MM.1S (cell line): ENCODE results near the gene MUTYH.

ENCODE experiments used
- DNase-seq: peaks from one replicate; pipeline ENCODE4 v3.0.0-alpha.2; 2015
- H2AFZ ChIP-seq: fragments of 300-600 bp; sonication (generic); 2 replicates; pipeline ENCODE4 v1.6.0; 2016; ENCODE audit warnings: antibody characterized with exemption, low read length
- H3F3A ChIP-seq: fragments of 300-600 bp; sonication (generic); 2 replicates; pipeline ENCODE4 v1.6.1; 2016; ENCODE audit warnings: mild to moderate bottlenecking, antibody characterized with exemption, low read length, moderate library complexity, mixed read lengths; ENCODE audit not compliant: insufficient read depth
- H3K27ac ChIP-seq: fragments of 300-600 bp; sonication (generic); 2 replicates; pipeline ENCODE4 v1.5.1; 2016; ENCODE audit warnings: mild to moderate bottlenecking, low read length
- H3K27me3 ChIP-seq: fragments of 300-600 bp; sonication (generic); replicated peaks from 2 replicates; pipeline ENCODE4 v1.6.0; 2016; ENCODE audit warnings: low read length; ENCODE audit not compliant: insufficient read depth
- H3K36me3 ChIP-seq: fragments of 300-600 bp; sonication (generic); replicated peaks from 2 replicates; pipeline ENCODE4 v1.6.1; 2016; ENCODE audit warnings: mild to moderate bottlenecking, low read length, mixed read lengths; ENCODE audit not compliant: insufficient read depth
- H3K4me1 ChIP-seq: fragments of 300-600 bp; sonication (generic); 2 replicates; pipeline ENCODE4 v1.6.1; 2016; ENCODE audit warnings: low read length, mixed read lengths
- H3K4me2 ChIP-seq: fragments of 300-600 bp; sonication (generic); 2 replicates; pipeline ENCODE4 v1.6.0; 2016; ENCODE audit warnings: low read depth, low read length
- H3K4me3 ChIP-seq: fragments of 300-600 bp; sonication (generic); 2 replicates; pipeline ENCODE4 v1.5.1; 2016; ENCODE audit warnings: low read length, mixed read lengths
- H3K79me2 ChIP-seq: fragments of 300-600 bp; sonication (generic); 2 replicates; pipeline ENCODE4 v1.6.1; 2016; ENCODE audit warnings: mixed run types, low read length, mixed read lengths
- H3K9ac ChIP-seq: fragments of 300-600 bp; sonication (generic); 2 replicates; pipeline ENCODE4 v1.6.1; 2016; ENCODE audit warnings: low read length, mixed read lengths
- H3K9me2 ChIP-seq: fragments of 300-600 bp; sonication (generic); replicated peaks from 2 replicates; pipeline ENCODE4 v1.6.1; 2016; ENCODE audit warnings: mild to moderate bottlenecking, low read length, mixed read lengths; ENCODE audit not compliant: insufficient read depth
- H3K9me3 ChIP-seq: fragments of 300-600 bp; sonication (generic); replicated peaks from 2 replicates; pipeline ENCODE4 v1.6.1; 2016; ENCODE audit warnings: mild to moderate bottlenecking, low read length, mixed read lengths; ENCODE audit not compliant: insufficient read depth
- H4K20me1 ChIP-seq: fragments of 300-600 bp; sonication (generic); 2 replicates; pipeline ENCODE4 v1.6.1; 2016; ENCODE audit warnings: mild to moderate bottlenecking, low read length, moderate library complexity, mixed read lengths; ENCODE audit not compliant: insufficient read depth
- EZH2 ChIP-seq: fragments of 300-600 bp; sonication (generic); optimal IDR thresholded peaks from 2 replicates; pipeline ENCODE3; 2017; ENCODE audit warnings: low read depth, mild to moderate bottlenecking, antibody characterized with exemption, low read length, mixed read lengths
- EZH2phosphoT487 ChIP-seq: fragments of 300-600 bp; sonication (generic); IDR thresholded peaks from 2 replicates; pipeline ENCODE4 v1.6.1; 2018; ENCODE audit warnings: antibody characterized with exemption, low read length
- TF ChIP-seq, protein P1 (sequence below): fragments of 300-600 bp; sonication (generic); IDR thresholded peaks from 2 replicates; pipeline ENCODE4 v1.5.1; 2016; ENCODE audit warnings: antibody characterized with exemption, low read length, mixed read lengths

The MUTYH gene

DNA sequence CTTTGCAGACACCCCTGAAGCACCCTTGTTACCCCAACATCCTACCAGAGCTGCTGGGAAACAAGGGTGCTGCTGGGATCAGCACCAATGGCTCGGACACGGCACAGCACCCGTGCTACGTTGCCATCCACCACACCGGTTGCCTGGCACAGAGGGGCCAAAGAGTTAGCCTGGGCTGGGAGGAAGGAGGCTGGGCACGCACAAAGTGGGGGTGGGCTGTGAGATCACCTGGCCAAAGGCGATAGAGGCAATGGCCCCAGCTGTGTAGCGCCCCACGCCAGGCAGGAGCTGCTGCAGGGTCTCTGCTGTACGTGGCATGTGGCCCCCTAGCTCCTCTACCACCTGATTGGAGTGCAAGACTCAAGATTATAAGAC lies 7.9 kb downstream of the MUTYH start:
- H3K9me2 ChIP-seq, result no peaks in the 10 kb centered on the region
- H3K4me2 ChIP-seq, result no peak overlapping the region
- H3K27me3 ChIP-seq, result no peaks in the 10 kb centered on the region
- no peaks in the 10 kb centered on the region for H3K9me3 ChIP-seq
- no peaks in the 10 kb centered on the region; the same call in 1 of the 2 replicates for H3K79me2 ChIP-seq
- TF ChIP-seq, protein P1, sequence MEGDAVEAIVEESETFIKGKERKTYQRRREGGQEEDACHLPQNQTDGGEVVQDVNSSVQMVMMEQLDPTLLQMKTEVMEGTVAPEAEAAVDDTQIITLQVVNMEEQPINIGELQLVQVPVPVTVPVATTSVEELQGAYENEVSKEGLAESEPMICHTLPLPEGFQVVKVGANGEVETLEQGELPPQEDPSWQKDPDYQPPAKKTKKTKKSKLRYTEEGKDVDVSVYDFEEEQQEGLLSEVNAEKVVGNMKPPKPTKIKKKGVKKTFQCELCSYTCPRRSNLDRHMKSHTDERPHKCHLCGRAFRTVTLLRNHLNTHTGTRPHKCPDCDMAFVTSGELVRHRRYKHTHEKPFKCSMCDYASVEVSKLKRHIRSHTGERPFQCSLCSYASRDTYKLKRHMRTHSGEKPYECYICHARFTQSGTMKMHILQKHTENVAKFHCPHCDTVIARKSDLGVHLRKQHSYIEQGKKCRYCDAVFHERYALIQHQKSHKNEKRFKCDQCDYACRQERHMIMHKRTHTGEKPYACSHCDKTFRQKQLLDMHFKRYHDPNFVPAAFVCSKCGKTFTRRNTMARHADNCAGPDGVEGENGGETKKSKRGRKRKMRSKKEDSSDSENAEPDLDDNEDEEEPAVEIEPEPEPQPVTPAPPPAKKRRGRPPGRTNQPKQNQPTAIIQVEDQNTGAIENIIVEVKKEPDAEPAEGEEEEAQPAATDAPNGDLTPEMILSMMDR, result no peak
- no peak for TF ChIP-seq EZH2
- TF ChIP-seq EZH2phosphoT487, result no peak
- no peaks in the 10 kb centered on the region for H4K20me1 ChIP-seq
- no peak overlapping the region for H3K27ac ChIP-seq
- H3K4me3 ChIP-seq, result no peak overlapping the region
- no peaks in the 10 kb centered on the region for H3F3A ChIP-seq
- H3K4me1 ChIP-seq, result peaks cover 9% of the 10 kb centered on the region
- no peak overlapping the region for H3K9ac ChIP-seq
- H2AFZ ChIP-seq, result no peak overlapping the region
- H3K36me3 ChIP-seq, result no peaks in the 10 kb centered on the region
- DNase-seq, result no peak

DNA sequence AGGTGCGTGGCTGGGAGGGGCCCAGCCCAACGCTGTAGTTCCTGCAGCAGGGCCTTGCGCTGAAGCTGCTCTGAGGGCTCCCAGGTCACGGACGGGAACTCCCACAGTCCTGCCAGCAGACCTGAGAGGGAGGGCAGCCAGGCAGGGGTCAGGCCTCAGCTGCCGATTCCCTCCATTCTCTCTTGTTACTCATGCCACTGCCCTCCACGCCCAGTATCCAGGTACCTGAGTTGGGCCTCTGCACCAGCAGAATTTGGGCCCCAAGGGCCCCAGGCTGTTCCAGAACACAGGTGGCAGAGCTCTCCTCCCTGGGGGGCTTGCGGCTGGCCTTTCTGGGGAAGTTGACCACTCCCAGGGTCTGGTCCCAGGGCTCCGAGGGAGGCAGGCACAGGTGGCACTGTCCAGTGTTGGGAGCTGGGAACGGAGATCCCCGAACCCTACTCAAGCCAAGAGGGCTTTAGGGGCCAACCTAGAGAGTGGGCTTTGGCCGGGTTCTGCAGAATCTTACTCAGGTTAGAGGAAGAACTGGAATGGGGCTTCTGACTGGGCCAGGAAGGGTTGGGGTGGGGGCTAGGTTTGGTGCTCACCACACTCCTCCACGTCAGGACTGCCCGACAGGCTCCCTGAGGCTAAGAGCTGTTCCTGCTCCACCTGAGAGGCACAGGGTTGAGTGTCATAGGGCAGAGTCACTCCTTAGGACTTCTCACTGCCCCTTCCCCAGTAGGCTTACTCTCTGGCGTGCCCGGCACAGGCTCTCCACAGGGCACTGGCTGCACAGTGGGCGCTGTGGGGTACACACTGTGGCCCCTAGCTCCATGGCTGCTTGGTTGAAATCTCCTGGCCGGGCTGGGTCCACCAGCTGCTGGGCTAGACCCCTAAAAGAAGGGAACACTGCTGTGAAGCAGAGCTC lies 8.5 kb downstream of the MUTYH start:
- Histone ChIP-seq H3K9ac (no peak overlapping the region), H3K4me2 (no peak overlapping the region), H3K79me2 (no peaks in the 10 kb centered on the region; the same call in 1 of the 2 replicates), H3K4me3 (no peak overlapping the region), H3K9me2 (no peaks in the 10 kb centered on the region), H4K20me1 (no peaks in the 10 kb centered on the region), H3K27me3 (no peaks in the 10 kb centered on the region), H3K27ac (no peak overlapping the region), H3F3A (no peaks in the 10 kb centered on the region), H3K4me1 (peaks cover 13% of the 10 kb centered on the region), H3K9me3 (no peaks in the 10 kb centered on the region), H2AFZ (no peak overlapping the region), H3K36me3 (no peaks in the 10 kb centered on the region)
- DNase-seq, result no peak
- TF ChIP-seq EZH2phosphoT487 (no peak), EZH2 (no peak)
- TF ChIP-seq, protein P1, result no peak

DNA sequence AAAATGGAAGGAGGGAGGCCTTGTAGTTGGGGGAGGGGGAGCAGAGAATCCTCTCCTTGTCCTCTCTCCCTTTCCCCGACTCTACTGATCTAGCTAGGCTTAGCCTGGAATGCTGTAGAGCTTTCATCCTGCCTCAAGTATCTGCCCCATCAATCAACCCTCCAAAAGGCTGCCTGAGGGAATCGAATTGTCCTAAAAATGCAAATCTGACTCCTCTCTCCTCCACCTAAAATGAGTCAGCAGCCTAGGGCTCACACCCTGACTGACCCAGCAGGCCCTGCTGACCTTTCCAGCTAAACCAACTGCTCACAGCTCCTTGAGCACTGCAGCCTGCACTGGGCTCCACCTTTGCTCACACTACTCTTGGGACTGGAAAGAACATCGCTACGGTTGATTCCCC lies 10.8 kb downstream of the MUTYH start:
- no peak overlapping the region for H2AFZ ChIP-seq
- no peak for DNase-seq
- no peaks in the 10 kb centered on the region for H3K9me3 ChIP-seq
- H3F3A ChIP-seq, result no peaks in the 10 kb centered on the region
- no peak overlapping the region for H3K27ac ChIP-seq
- H3K9me2 ChIP-seq, result no peaks in the 10 kb centered on the region
- H3K4me1 ChIP-seq, result peaks cover 13% of the 10 kb centered on the region
- H3K9ac ChIP-seq, result no peak overlapping the region
- no peaks in the 10 kb centered on the region for H3K36me3 ChIP-seq
- no peak overlapping the region for H3K4me2 ChIP-seq
- H3K4me3 ChIP-seq, result no peak overlapping the region
- H4K20me1 ChIP-seq, result no peaks in the 10 kb centered on the region
- no peak for TF ChIP-seq EZH2phosphoT487
- TF ChIP-seq, protein P1, result no peak
- TF ChIP-seq EZH2, result no peak
- no peaks in the 10 kb centered on the region; the same call in 1 of the 2 replicates for H3K79me2 ChIP-seq
- H3K27me3 ChIP-seq, result no peaks in the 10 kb centered on the region
